NCI-H774 (cell line): Measurements from ENCODE around the gene PYGB.

ENCODE experiments used
- DNase-seq: peaks from one replicate; lab custom pipeline; 2025; lab: John Stamatoyannopoulos, UW

Gene PYGB

DNA sequence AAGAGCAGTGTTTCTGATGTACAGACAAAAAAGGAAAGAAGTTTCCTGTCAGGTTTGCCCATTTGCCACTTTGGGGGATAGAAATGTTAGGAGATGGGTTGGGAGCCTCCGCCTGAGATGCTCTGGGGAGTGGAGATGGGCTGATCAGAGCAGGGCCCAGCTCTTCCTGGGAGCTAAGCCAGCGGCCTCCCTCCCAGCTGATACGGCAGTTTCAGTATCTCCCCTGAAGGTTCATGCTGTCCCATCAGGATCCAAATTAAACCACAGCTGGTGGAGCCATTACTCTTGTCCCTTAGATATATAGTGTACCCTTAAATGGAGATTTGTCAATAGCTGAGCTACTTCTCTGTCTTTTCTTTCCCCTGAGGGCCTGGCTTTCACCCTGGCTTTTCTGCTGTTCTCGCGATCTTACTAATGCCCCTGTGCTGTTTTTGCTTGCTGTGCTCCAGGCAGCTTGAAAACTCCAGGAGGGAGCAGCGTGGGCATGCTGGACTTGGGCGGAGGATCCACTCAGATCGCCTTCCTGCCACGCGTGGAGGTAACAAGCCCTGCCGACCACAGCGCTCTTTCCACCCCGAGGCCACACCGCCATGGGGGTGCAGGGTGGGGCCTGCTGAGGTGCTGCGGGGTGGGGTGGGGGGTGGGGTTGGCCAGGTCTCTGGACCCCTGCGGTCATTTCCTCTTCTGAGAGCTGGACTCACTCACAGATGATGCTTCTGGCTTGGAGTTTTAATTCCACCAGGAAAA, 31.5 kb upstream of the PYGB start:
- no peak for DNase-seq

- no peak for DNase-seq
These were observed 30.4 kb upstream of the PYGB start for GRCh38 chr20:25217161-25218108.

GRCh38 chr20:25218109-25218486, 29.8 kb upstream of the PYGB start:
- no peak for DNase-seq

DNA sequence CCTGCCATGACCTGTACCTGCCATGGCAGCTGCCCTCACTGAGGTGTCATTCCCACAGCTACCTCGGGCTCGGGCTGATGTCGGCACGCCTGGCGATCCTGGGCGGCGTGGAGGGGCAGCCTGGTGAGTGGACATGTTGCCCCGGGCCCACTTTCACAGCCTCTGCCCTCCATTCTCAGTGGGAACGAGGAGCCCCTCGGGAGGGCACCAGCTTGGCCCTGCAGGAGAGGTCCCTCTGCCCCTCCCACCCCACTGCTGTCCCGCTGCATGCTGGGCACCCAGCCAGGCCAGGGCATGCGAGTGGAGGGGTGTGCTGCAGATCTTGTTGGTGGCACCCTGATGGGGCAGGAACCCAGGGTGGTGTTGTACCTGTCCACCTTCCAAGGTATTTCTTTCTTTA, 29.4 kb upstream of the PYGB start:
- no peak for DNase-seq

DNA sequence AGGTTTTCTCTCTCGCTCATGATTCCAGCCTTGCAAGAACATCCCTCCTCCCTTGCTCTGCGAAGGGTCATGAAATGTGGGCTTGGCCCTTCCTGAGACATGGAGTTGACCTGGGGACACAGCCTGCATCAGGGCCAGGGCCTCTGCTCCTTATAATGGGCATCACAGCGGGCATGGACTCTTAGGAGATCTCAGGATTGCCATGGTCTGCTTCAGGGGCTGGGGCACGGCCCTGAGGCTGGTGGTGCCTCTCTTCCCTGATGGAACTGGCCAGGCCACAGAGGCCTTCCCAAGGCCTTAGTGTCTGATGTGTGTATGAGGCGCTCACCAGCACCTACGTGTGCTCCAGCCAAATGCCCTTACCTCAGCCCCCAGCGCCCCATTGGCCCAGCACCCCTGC, 28.5 kb upstream of the PYGB start:
- DNase-seq, result no peak

DNA sequence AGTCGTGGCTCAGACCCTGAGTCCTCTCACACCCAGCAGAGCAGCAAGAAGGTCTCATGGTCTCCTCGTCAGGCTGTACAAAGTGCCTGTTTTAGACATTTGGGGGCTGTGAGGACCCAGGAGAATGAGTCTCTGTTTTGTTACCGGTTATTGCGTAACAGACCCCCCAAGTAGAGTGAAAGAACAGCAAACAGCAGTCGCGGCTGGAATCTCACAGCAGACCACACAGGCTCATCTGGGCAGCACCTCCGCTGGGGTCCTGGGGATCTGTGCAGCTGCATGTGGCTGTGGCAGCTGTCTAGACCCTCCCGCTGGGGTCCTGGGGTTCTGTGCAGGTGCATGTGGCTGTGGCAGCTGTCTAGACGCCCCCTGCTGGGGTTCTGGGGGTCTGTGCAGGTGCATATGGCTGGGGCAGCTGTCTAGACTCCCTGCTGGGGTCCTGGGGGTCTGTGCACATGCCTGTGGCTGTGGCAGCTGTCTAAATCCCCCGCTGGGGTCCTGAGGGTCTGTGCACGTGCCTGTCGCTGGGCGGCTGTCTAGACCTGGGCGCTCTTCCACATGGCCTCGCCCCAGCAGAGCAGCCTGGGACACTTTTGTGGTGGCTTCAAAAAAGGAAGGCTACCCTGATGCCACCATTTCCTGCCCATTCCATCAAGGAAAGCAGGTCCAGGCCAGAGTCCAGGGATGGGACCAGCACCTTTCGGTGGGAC, 27.7 kb upstream of the PYGB start:
- no peak for DNase-seq

GRCh38 chr20:25220810-25221591, 26.9 kb upstream of the PYGB start:
- DNase-seq, result no peak

- DNase-seq, result no peak
These were observed 26.1 kb upstream of the PYGB start for GRCh38 chr20:25221592-25222460.

DNA sequence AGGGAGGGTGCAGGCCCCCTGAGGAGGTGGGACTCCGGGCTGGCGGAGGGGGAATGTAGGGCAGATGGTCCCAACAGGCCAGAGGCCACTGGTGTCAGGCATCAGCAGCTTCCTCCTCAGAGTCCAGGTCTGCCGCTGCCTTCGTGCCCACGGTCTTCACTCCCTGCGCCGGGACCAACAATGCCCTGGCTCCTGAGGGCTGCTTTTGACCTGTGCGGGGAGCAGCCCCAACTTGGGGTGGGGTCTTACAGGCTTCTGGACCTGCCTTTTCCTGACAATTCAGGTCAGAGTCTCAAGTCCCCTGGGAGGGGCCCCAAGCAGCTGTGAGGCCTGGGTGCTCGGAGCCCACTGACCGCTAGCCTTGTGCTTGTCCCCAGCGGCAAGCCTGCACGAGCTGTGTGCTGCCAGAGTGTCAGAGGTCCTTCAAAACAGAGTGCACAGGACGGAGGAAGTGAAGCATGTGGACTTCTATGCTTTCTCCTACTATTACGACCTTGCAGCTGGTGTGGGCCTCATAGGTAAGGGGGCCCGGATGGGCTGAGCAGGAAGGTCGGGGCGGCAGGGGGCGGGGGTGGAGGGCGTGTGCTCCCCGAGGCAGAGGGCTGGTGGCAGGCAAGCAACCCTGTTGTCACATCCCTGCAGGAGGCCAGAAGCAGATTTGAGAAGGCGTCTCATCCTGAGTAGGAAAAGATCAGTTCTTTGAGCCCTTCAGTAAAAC, 25.3 kb upstream of the PYGB start:
- DNase-seq, result no peak

GRCh38 chr20:25223179-25223661, 24.7 kb upstream of the PYGB start:
- no peak for DNase-seq

GRCh38 chr20:25223765-25224720, 23.8 kb upstream of the PYGB start:
- no peak for DNase-seq

GRCh38 chr20:25224941-25225340, 22.9 kb upstream of the PYGB start:
- DNase-seq, result no peak

DNA sequence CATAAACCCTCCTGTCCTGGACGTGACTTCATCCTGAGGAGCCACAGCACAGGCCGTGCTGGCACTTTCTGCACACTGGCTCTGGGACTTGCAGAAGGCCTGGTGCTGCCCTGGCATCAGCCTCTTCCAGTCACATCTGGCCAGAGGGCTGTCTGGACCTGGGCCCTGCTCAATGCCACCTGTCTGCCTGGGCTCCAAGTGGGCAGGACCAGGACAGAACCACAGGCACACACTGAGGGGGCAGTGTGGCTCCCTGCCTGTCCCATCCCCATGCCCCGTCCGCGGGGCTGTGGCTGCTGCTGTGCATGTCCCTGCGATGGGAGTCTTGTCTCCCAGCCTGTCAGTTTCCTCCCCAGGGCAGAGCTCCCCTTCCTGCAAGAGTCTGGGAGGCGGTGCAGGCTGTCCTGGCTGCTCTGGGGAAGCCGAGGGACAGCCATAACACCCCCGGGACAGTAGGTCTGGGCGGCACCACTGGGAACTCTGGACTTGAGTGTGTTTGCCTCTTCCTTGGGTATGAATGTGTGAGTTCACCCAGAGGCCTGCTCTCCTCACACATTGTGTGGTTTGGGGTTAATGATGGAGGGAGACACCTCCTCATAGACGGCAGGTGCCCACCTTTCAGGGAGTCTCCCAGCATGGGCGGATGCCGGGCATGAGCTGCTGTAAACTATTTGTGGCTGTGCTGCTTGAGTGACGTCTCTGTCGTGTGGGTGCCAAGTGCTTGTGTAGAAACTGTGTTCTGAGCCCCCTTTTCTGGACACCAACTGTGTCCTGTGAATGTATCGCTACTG, 22.0 kb upstream of the PYGB start:
- no peak for DNase-seq

GRCh38 chr20:25226433-25227316, 21.2 kb upstream of the PYGB start:
- DNase-seq, result no peak

- DNase-seq, result no peak
These were observed 20.5 kb upstream of the PYGB start for GRCh38 chr20:25227317-25227831.

- no peak for DNase-seq
These were observed 18.3 kb upstream of the PYGB start for GRCh38 chr20:25229486-25230165.
